GM19324 (cell line): ENCODE measurements around the gene ARFIP1.

Experiments
- ATAC-seq: cut with Tn5 transposase; IDR thresholded peaks from one replicate; pipeline ENCODE4 v1.9.1; 2021; ENCODE audit warnings: mild to moderate bottlenecking, moderate library complexity; ENCODE audit not compliant: unreplicated experiment, low FRiP score

ARFIP1 gene

GRCh38 chr4:152936446-152937335, 156.9 kb downstream of the ARFIP1 start:
- ATAC-seq, result no peak

- no peak for ATAC-seq
These were observed 157.8 kb downstream of the ARFIP1 start for GRCh38 chr4:152937336-152938236.

GRCh38 chr4:152938237-152938947, 158.6 kb downstream of the ARFIP1 start:
- no peak for ATAC-seq

GRCh38 chr4:152939621-152940020, 159.9 kb downstream of the ARFIP1 start:
- no peak for ATAC-seq

GRCh38 chr4:152940461-152940860, 160.7 kb downstream of the ARFIP1 start:
- ATAC-seq, result no peak

GRCh38 chr4:152941411-152941810, 161.7 kb downstream of the ARFIP1 start:
- no peak for ATAC-seq

GRCh38 chr4:152942346-152942745, 162.6 kb downstream of the ARFIP1 start:
- no peak for ATAC-seq

GRCh38 chr4:152943672-152944071, 163.9 kb downstream of the ARFIP1 start:
- ATAC-seq, result no peak

GRCh38 chr4:152944666-152945320, 165.0 kb downstream of the ARFIP1 start:
- ATAC-seq, result no peak

- ATAC-seq, result no peak
These were observed 165.9 kb downstream of the ARFIP1 start for GRCh38 chr4:152945639-152946038.

- no peak for ATAC-seq
These were observed 166.7 kb downstream of the ARFIP1 start for GRCh38 chr4:152946446-152946845.

GRCh38 chr4:152947311-152947710, 167.6 kb downstream of the ARFIP1 start:
- ATAC-seq, result no peak

GRCh38 chr4:152949930-152950329, 170.2 kb downstream of the ARFIP1 start:
- ATAC-seq, result no peak

GRCh38 chr4:152950402-152951274, 170.9 kb downstream of the ARFIP1 start:
- ATAC-seq, result no peak

- ATAC-seq, result no peak
These were observed 171.6 kb downstream of the ARFIP1 start for GRCh38 chr4:152951348-152951747.

GRCh38 chr4:152953514-152953913, 173.8 kb downstream of the ARFIP1 start:
- no peak for ATAC-seq

GRCh38 chr4:152954741-152955140, 175.0 kb downstream of the ARFIP1 start:
- no peak for ATAC-seq

GRCh38 chr4:152956147-152956546, 176.4 kb downstream of the ARFIP1 start:
- ATAC-seq, result no peak
